Ramos (cell line): Measurements from ENCODE around the gene BBX.

Source experiments
- in situ Hi-C: fragments of 300-500 bp; cut with MboI; formaldehyde crosslinking; loops from one replicate; pipeline ENCODE4 v1.14.3; 2022; ENCODE audit warnings: low sequenced_read_pairs; ENCODE audit not compliant: unreplicated experiment

The BBX gene

DNA sequence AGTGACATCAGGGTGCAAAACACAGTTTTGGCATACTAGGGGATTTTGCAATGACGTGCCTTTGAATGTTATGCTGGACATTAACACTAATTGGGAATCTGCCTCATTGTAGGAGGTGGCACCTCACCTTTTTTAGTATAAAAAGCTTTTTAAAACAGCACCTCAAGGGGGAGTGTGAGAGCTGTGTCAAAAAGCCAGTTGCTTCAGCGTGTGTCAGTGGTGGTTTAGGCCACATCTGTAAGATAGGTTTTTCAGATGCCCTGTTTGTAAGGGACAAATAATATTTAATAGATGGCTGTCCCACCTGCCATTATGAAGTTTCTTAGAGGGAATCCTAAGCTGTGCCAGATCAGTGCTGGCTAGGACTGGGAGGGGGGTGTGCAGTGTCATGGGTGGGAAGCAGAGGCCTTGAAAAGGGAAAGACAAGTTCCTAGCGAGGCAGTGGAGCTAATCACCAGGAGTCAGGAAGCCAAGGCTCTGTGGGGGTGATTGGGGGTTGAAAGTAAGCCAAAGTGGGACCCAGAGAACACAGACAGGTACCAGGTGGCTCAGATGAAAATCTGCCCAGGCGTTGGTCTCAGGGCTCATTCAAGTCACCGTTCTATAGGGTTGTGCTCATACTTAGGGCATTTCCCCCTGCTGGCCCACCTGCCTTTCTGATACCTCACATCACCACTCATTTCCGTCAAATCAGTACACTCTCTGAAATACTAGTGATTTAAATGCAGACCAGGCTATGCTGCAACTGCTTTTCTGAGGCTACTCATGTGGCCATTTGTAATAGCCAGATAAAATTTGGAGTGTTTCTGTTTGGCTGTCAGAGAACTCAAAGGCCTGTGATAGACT is 120.5 kb downstream of the BBX start:
- in situ Hi-C loops: no loop called here

GRCh38 chr3:107644631-107645030 is 121.9 kb downstream of the BBX start:
- in situ Hi-C loops: no loop called here

DNA sequence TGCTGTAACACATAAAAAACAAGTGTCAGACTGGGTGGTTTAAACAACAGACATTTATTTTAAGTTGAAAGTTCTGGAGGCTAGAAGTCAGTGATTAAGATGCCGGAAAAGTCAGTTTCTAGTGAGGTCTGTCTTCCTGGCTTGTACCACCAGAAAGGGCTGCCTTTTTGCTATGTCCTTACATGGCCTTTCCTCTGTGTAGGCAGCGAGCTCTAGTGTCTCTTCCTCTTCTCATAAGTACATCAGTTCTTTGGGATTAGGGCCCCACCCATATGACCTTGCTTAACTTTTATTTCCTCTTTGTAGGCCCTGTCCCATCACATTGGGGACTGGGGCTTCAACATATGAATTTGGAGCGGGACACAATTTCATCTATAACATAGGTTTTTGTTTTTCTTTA is 128.0 kb downstream of the BBX start:
- in situ Hi-C loops: no loop called here

- in situ Hi-C loops: no loop called here
These were observed 129.0 kb downstream of the BBX start for GRCh38 chr3:107651782-107652181.

DNA sequence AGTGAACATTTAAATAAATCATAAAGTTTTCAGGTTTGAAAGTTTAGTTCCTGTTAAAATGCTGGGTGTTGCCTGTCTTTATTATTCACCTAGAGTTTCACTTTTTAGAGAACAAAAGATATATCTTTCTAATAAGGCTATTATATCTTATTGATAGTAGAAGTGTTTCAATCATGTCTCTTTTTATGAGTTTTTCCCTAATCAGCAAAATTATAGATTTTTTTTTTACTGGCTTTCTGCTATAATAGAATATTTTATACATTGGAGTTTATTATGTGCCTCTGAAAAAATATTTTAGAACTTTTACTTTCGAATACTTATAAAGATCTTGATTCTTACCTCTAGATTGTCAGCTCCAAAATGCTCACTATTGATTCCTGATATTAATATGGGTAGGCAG is 131.5 kb downstream of the BBX start:
- in situ Hi-C loops: no loop called here

DNA sequence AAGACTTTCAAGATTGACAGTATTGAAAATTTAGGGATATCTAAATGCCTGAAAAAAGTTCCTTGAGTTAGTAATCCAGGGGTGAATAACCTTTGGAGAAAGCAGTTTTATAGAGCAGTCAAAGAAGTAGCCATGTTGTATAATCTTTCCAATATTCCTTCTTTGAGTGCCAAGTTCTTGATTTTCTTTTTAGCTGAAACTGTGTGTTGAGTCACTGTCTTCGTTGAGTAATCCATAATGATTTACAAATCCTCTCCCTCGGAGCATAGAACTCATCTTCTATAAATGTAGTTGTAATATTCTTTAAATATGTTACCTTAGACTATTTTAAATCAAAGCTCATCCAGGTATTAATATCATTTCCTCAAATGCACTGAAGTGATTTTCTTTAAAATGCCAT is 135.2 kb downstream of the BBX start:
- in situ Hi-C loops: no loop called here

- in situ Hi-C loops: no loop called here
These were observed 137.7 kb downstream of the BBX start for GRCh38 chr3:107660306-107660976.

GRCh38 chr3:107661447-107662123 is 138.8 kb downstream of the BBX start:
- in situ Hi-C loops: no loop called here

DNA sequence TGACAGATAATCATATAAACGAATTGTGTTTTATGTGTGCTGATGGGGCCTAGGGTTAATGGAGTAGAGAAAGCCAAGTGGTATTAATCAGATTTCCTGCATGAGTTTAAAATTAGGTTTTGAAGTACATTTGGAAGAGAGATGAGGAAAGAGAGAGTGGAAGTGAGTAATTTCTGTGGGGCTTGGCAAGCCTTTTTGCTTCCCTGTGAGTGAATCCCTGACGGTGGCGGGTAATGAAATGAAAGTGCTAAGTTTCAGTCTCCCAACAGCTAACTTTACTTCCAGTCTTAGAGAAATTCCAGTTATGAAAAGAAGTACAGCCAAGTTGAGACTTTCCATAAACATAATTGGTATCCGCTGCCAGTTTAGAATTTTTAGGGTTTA is 139.4 kb downstream of the BBX start:
- in situ Hi-C loops: no loop called here

DNA sequence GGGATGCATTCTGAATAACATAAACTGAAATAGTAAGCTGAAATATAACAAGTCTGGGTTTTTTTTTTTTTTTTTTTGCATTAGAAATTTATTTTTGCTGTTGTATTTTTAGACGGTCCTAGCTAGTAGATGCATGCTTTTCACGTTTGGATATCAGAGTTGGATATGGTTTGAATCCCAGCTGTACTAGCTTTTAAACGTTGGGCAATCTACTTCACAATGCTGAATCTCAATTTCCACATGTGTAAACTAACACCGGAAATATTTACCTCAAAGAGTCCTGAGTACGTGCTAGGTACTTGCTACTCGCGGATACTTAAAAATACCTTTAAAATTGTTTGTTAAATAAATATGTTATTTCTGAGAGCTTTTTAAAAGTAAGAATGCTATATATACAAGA is 139.8 kb downstream of the BBX start:
- in situ Hi-C loops: no loop called here

GRCh38 chr3:107663266-107663665 is 140.5 kb downstream of the BBX start:
- in situ Hi-C loops: no loop called here

DNA sequence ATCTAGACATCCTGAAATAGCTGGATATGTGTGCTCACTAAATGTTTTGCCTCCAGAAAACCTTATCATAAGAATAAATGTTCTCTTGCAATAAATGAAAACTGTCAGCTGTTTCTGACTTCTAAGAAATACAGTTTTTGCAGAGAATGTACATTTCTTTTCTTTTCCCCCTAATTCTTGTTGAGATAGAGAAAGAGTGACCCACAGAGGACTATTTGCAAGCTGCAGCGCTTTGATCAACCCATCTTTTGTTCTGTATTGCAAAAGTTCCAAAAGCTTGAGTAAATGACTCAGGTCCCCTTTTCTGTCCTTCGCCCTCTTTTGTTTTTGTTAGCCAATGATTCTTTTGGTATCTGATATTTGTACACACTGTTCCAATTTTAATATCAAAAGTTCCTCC is 141.9 kb downstream of the BBX start:
- in situ Hi-C loops: no loop called here

- in situ Hi-C loops: no loop called here
These were observed 142.6 kb downstream of the BBX start for GRCh38 chr3:107665351-107665750.

DNA sequence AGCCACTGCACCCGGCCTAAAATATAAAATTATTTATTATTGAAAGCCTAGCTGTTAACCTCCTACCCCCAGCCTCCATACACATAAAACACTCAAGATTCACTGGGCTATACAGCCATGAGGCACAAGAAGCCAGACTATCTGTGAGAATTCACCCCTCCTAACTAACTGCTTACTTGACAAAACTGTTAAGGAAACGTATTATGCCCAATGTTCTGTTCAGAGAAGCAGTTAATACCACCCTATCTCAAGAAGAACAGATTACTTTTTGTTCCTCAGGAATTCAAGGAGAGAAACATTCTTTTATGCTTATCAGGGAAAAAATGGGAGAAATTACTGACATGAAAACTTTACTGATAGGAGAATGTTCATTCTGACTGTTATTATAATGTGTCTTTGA is 144.1 kb downstream of the BBX start:
- in situ Hi-C loops: no loop called here

- in situ Hi-C loops: no loop called here
These were observed 145.7 kb downstream of the BBX start for GRCh38 chr3:107668416-107668815.

- in situ Hi-C loops: no loop called here
These were observed 146.2 kb downstream of the BBX start for GRCh38 chr3:107668963-107669362.

DNA sequence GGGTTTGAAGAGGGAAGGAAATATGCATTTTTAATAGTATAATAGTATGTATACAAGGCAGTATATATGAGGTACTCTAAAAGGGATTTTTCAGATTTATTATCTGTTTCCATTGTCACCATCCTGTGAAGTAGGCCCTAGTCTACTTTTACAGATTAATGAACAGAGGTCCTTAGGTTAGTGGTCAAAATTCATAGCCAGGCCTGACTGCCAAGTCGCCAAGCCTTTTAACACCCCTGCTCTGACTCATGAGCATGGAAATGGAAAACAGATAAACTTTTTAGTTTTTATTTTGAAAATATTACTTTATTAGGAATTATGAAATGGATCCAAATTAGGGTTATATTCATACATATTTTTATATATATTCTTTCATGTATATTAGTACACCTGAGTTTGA is 146.9 kb downstream of the BBX start:
- in situ Hi-C loops: no loop called here

GRCh38 chr3:107670986-107671385 is 148.2 kb downstream of the BBX start:
- in situ Hi-C loops: no loop called here

GRCh38 chr3:107674371-107674770 is 151.6 kb downstream of the BBX start:
- in situ Hi-C loops: no loop called here

GRCh38 chr3:107675233-107675900 is 152.6 kb downstream of the BBX start:
- in situ Hi-C loops: no loop called here
